NCI-H82 treated with DMSO at 0.1 percent for 48 hours (cell line): ENCODE data around the gene PFN1.
A peak's percentile ranks its signal among the peaks of the same experiment; 100 is the strongest.

ENCODE experiments used
- DNase-seq: peaks from one replicate; lab custom pipeline; 2025; ENCODE audit not compliant: unreplicated experiment; lab: John Stamatoyannopoulos, UW

PFN1 gene

DNA sequence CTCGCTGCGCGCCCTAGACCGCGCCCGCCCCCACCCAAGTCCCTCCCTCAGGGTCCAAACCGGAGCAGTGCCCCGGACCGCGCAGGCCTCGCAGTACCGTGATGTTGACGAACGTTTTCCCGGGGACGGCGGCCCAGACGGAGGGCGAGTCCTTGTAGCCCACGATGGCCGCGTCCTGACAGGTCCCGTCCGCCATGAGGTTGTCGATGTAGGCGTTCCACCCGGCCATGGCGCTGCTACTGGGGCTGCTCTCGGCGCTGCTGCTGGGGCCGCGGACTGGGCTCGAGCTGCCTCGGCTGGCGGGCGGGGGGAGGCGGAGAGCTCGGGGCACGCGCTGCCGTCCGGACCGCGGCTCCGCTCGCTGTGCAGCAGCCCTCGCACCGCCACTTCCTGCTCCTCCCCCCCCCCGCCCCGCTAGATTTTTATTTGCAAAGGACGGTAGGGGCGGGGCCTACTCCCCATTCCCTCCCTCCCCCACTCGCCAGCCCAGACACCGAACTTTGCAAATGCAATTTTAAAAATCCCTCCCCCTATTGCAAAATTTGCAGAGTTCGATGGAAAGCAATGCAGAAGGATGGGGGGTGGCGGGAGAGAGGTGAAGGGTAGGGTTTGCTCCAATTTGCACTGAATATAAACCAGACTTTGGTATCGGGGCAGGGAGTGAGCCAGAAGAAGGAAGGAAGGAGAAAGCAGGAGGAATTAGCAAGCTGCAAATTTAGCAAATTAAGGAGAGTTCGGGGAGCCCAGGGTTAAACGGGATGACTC is at the start of gene PFN1:
PFN1 (minus strand) TSS at position 365 of the 765 bp plus-strand sequence; CDS start at position 229, 136 bp downstream.
- DNase-seq = peak; percentile 81

DNA sequence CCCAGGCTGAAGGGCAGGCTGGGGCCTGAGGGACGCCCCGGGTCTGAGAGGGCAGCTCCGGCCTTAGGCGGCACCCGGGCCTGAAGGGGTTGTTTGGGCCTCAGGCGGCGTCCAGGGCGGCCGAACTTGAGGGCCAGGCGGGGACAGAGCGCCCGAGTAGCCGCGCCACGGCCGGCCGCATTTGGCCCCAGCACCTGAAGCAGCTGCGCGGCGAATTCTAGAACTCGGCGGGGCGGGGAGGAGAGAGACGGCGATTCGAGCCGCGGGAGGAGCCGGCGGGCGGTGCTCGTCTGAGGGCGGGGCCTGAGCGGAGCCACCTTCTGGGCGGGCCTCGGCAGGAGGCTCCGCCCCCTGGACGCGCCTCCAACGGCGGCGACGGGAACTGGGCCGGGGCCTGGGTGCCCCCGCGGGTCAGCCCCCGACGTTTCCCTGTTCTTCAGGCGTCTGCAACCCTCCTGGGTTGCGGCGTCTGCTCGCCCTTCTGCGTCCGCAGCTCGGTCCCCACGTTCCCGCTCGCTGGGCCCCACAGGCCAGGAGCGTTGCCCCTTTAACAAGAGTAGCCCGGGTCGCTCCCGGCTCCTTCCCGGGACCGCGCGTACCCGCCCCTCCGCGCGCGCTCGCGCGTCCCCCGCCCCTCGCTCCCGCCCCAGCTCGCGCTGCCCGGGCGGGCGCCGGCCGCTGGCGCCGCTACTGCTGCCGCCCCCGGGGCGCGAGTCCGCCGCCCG is 49.1 kb upstream of the PFN1 start, which contains the start of the genes INCA1 and KIF1C:
INCA1 (minus strand) TSS at position 221 of the 725 bp plus-strand sequence. CDS start 3,085 bp downstream, outside the sequence.
KIF1C (plus strand) TSS at position 649 of the 725 bp plus-strand sequence. CDS start 2,297 bp downstream, outside the sequence.
- DNase-seq = peak; percentile 81

GRCh38 chr17:4994081-4994595 is 45.8 kb upstream of the PFN1 start:
- DNase-seq = no peak

DNA sequence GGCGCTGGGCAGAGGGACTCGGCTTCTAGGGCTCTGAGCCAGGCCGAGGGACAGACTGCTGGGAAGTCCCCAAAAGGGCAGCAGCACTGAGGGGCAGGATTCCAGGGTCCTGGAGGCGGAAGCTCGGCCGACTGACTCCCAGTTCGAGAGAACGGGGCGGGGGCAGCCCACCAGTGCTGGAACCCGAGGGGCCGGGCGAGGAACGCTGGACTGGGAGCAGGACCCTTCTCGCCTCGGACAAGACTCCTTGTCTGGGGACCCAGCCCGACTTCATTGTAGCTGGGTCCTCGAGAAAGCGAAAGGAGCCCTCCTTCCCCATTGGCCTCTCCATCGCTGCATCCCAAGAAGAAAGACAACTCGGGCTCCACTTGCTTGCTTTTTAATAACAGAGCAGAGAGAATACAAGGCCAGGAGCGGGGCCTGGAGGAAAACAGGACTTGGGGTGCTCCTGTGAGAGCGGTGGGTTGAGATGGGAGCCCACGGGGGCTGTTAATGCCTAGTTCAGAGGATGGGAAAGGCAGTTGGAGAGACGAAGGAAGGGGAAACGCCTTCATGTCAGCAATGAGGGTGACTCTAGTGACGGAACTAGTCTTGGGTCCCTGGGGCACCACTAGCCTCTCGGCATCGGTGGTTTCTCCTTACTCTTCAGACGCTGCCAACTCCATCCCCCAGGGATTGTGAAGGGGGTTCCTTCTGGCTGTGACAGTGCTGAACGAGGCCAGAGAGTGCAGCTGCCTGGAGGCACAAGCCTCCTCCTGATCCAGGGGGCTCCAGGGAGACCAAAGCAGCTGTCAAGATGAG is 39.6 kb upstream of the PFN1 start:
- no peak for DNase-seq

GRCh38 chr17:4986951-4987766 is 38.8 kb upstream of the PFN1 start, which contains the start of gene CAMTA2:
Gene CAMTA2 (minus strand): TSS chr17:4987675. CDS start chr17:4986222, 1,453 bp downstream.
- DNase-seq = peak; percentile 89

DNA sequence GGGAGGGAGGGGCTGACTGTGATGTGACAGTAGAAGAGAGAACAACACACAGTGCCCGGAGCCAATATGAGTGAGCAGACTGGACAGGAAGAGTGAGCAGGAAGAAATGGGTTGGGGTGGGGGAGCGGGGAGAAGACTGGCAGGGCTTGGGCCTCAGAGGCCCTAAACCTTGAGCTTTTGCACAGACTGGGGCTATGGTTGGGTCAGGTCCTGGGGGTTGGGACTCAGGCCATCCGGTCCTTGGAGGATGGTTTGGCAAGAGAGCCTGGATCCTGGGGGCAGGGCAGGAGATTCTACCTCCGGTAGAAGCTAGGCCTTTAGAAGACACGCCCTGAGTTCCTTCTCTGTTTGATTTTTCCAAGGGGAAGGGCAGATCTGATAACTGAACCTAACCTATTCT is 38.1 kb upstream of the PFN1 start:
- no peak for DNase-seq

DNA sequence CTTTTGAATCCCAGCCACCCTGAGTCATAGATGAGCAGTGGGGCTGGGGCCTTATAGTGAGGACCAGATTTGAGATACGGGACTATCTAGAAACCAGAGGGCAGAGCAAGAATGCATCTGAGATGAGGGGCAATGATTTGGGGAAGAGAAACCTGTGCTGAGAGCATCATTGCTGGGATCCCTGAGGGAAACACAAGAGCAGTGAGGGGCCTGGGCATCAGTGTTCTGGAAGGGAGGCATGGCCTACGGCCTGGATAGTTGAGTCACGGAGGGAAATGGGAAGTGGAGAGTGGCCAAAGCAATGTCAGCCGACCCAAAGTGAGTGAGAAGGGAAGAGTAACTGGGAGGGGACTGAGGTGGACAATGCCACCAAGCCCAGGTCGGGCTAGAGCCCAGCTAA is 34.0 kb upstream of the PFN1 start:
- DNase-seq = no peak

GRCh38 chr17:4980644-4981216 is 32.4 kb upstream of the PFN1 start:
- peak; percentile 53 for DNase-seq

DNA sequence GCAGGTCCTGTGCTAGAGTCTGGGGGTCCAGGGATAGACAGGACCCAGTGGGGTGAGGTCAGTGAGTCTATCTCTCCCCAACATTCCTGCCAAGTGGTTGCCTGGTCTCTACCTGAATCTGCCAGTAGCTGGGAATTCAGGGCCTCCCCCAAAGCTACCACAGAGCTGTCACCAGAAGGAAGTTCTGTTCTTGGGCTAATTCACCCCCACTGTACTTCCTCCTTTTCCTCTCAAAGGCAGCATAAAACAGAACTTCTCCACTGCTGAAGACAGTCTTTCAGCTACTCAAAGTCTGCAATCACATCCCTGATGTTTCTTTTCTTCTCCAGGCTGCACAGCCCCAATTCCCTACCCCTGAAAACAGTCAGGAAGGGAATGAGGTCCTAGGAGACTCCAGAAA is 30.4 kb upstream of the PFN1 start:
- DNase-seq = no peak

DNA sequence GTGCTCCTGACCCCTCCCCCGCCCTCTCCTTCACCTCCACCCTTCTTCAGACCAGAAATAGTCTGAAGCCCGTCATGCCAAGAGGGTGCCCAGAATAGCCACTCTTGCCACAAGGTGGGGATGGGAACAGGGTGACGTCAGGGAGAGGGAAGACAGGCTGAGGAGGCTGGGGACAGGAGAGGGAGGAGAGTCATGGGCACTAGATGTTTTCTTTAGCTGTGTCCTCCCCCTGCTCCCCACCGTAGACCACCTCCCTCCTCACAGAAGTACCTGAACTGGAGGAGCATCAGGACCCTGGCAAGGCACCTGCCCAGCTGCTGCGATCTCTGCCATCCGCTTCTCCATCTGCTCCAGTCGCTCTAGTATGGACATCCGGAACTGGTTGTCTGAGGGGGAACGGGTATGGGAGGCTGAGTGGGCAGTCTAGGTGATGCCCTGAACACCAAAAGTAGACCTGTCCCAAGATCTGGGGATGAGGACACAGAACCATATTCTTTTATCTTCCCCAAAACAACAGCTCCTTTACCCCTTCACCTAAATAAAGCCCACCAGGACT is 25.9 kb upstream of the PFN1 start:
- DNase-seq = no peak

GRCh38 chr17:4973256-4974114 is 25.2 kb upstream of the PFN1 start:
- no peak for DNase-seq

DNA sequence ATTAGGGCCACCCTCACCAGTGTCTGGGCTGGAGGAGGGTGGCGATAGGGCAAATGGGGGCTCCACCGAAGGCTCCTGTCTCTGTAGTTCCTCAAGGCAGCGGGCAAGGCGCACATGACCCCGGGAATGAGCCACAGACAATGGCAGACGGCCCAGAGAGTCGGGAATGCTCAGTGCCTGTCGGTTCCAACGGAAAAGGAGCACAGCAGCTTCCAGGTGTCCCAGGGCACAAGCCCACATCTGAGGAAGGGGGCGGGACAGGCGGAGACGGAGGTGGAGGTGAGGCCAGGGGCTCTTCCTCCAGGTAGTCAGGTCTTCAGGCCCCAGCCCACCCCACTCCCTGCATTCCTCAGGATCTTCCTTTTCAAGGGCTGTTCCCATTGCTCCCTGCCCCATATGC is 24.4 kb upstream of the PFN1 start:
- no peak for DNase-seq

- DNase-seq = no peak
Observed at GRCh38 chr17:4972322-4972721, 24.0 kb upstream of the PFN1 start.

DNA sequence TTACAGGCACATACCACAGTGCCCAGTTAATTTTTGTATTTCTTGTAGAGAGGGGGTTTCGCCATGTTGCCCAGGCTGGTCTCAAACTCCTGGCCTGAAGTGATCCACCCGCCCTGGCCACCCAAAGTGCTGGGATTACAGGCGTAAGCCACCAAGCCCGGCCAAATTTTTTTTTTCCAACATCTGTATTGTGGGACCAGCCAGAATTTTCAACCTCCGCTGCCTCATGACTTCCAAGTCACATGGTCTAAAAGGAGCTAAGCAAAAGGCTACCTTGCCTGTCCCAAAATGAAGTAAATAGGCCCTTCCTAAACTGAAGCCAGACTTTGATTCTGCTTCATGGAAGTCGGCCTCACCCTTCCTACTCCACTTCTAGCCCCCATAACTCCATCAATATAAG is 23.5 kb upstream of the PFN1 start:
- DNase-seq = no peak

GRCh38 chr17:4970273-4970672 is 21.9 kb upstream of the PFN1 start:
- no peak for DNase-seq

GRCh38 chr17:4969551-4970173 is 21.3 kb upstream of the PFN1 start:
- DNase-seq = no peak

DNA sequence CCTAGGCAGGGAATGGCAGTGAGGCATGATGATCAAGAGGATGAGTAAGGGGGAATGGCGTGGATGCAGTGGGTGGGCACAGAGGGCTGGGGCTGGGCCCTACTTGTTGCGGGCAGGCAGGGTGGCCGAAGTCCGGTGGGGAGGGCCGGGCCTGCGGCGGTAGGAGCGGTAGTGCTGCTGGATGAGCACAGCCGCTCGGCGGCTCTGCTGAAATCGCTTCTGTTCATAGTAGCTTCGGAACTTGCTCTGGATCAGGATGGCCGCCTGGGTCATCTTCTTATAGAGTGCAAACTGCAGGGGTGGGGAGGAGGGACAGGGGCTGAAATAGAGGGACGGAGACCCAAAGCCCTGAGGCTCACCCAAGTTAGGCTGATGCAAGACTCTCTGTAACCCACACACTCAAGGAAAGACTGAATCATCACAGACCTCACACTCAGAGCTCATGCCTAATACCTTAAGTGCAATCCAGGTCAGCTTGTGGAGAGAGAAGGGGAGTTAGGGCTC is 20.8 kb upstream of the PFN1 start:
- DNase-seq = no peak

DNA sequence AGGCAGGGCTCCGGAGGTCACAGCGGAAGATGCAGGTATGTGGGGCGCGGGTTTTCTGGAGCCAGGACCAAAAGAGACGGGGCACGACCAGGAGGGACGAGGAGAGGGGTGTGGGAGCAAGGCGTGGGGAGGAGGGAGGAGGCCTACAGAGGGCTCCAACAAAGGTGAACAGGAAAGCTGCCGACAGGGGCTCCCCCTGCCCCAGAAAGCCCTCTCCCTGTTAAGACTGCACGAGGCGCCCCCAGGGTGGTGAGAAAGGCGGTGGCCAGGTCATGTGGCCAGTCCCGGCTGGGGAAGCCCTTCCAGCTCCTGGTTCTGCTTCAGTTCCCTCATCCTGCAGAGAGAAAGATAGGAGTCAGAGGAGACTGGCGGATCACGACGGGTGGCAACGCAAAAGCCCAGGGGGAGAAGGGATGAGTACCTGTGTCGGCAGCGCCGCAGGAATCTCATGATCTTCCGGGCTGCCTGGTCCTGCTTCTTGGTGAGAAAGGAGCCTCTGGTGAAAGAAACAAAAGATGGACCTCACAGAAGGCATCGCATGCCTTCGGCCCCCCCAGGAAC is 20.2 kb upstream of the PFN1 start:
- DNase-seq = no peak
